ENCODE measurements around the gene AVEN. TPM values are rescaled to one million over a fixed set of nuclear protein-coding genes. Genes with fewer than 3 reads are reported as not detected.

The AVEN gene
- total RNA-seq, 3 donors from 2014 or later: 13.5 to 18.4 (median 13.8) TPM

DNA sequence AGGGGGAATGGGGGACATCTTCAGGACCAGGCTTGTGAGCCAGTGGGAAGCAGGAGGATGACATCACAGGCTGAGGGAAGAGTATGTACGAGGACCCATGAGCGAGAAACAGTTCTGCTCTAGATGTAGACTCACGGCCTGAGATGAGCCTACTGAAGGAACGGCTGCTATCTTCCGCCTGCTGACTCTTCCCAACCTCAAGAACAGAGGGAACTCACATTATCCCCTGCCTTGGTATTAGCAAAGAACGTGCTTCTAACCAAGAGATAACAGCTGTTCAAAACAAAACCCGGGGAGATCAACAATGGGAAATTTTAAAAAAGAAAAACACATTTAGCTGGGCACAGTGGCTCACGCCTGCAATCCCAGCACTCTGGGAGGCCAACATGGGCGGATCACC, 25.3 kb downstream of the AVEN start:
- no peak overlapping the region for H3K27ac ChIP-seq

DNA sequence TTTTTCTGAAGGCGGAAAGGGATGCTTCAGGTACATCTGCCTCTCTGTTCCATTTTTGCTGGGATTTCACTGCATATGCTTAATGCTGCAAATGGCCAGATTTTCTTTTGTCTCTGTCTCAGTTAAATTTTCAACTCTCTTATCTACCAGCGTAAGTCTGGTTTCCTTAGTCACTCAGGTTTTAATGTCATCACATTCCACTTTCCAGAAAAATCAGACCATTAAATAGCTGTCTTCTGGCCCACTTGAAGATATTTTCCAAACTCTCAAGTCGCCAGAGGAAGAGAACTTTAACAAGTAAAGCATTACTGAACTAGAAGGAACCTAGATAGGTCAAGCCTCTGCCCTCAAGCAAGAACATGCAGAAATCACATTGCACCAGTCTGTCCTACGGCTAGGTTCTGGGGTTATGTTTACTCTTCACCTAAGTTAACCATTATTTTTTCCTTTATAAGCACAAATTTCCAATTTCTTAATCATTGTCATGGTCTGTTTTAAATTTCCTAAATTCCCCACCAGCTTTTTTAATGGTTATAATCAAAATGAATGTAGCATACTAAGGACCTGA, 26.5 kb downstream of the AVEN start:
- Histone ChIP-seq H3K9me3 (no peaks in the 10 kb centered on the region), H3K36me3 (no peaks in the 10 kb centered on the region), H3K4me3 (no peak overlapping the region), H3K27ac (no peak overlapping the region), H3K27me3 (no peaks in the 10 kb centered on the region), H3K4me1 (no peaks in the 10 kb centered on the region)
- no peak for DNase-seq (ENCODE audit: low spot score in 2 of 2)
- intact Hi-C loops (cut with DNase I; ENCODE audit: low total_unique reads): loop anchor here (5.0 kb wide), 1 partner anchor 180 kb away; no protein-coding TSS in a partner anchor
- TF ChIP-seq, protein P1, sequence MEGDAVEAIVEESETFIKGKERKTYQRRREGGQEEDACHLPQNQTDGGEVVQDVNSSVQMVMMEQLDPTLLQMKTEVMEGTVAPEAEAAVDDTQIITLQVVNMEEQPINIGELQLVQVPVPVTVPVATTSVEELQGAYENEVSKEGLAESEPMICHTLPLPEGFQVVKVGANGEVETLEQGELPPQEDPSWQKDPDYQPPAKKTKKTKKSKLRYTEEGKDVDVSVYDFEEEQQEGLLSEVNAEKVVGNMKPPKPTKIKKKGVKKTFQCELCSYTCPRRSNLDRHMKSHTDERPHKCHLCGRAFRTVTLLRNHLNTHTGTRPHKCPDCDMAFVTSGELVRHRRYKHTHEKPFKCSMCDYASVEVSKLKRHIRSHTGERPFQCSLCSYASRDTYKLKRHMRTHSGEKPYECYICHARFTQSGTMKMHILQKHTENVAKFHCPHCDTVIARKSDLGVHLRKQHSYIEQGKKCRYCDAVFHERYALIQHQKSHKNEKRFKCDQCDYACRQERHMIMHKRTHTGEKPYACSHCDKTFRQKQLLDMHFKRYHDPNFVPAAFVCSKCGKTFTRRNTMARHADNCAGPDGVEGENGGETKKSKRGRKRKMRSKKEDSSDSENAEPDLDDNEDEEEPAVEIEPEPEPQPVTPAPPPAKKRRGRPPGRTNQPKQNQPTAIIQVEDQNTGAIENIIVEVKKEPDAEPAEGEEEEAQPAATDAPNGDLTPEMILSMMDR (IDR thresholded peaks at IDR 0.05): no peak
- TF ChIP-seq POLR2A (IDR thresholded peaks at IDR 0.05) (no peak), POLR2AphosphoS5 (IDR thresholded peaks at IDR 0.05) (no peak)

More for the DNA sequence above, 25.3 kb downstream of the AVEN start:
- Histone ChIP-seq H3K4me3 (no peak overlapping the region), H3K36me3 (no peaks in the 10 kb centered on the region), H3K9me3 (no peaks in the 10 kb centered on the region), H3K4me1 (no peaks in the 10 kb centered on the region), H3K27me3 (no peaks in the 10 kb centered on the region)
- TF ChIP-seq, protein P1 (IDR thresholded peaks at IDR 0.05): no peak
- no peak for TF ChIP-seq POLR2A (IDR thresholded peaks at IDR 0.05)
- TF ChIP-seq POLR2AphosphoS5 (IDR thresholded peaks at IDR 0.05): no peak
- DNase-seq (ENCODE audit: low spot score in 2 of 2): no peak
- intact Hi-C loops (cut with DNase I; ENCODE audit: low total_unique reads): loop anchor here (5.0 kb wide), 1 partner anchor 179 kb away; no protein-coding TSS in a partner anchor

DNA sequence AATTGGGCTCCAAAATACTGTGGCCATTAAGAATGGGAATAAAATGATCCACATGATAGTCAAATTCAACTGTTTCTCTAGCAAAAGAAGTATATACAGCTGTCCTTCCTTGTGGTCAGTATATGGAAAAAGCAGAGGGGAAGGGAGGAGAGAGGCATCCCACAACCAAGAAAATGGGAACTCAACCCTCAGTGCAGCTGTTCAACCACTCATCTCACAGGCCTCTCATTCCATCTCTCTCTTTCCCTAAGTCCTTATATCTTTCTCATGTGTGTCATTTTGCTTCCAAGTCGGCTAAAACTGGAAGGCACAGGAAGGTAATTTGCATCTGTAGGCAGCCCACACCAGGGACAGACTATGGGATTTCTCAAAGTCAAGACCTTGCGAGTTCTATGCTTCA, 27.5 kb downstream of the AVEN start:
- H3K27ac ChIP-seq: no peak overlapping the region

DNA sequence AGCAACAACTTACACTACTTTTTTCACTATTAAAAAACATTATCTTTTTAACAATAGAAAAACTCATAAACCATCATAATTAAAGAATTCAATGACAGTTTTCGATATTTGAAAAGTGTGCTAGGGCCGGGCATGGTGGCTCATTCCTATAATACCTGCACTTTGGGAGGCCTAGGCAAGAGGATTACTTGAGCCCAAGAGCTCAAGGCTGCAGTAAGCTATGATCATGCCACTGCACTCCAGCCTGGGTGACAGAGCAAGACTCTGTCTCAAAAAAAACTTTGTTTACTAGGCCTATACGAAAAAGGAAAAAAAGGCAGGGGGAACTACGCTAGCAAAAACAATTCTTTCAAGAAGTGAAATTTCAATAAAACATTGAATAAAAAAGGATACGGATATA, 28.1 kb downstream of the AVEN start:
- H3K4me1 ChIP-seq: no peaks in the 10 kb centered on the region
- H3K36me3 ChIP-seq: no peaks in the 10 kb centered on the region
- H3K27me3 ChIP-seq: no peaks in the 10 kb centered on the region
- DNase-seq (ENCODE audit: low spot score in 2 of 2): no peak
- H3K9me3 ChIP-seq: no peaks in the 10 kb centered on the region
- TF ChIP-seq POLR2A (IDR thresholded peaks at IDR 0.05): no peak
- TF ChIP-seq POLR2AphosphoS5 (IDR thresholded peaks at IDR 0.05): no peak
- TF ChIP-seq, protein P1 (IDR thresholded peaks at IDR 0.05): no peak
- no peak overlapping the region for H3K4me3 ChIP-seq
- intact Hi-C loops (cut with DNase I; ENCODE audit: low total_unique reads): loop anchor here (5.0 kb wide), 1 partner anchor 181 kb away; no protein-coding TSS in a partner anchor
- no peak overlapping the region for H3K27ac ChIP-seq

More for the DNA sequence above, 27.5 kb downstream of the AVEN start:
- Histone ChIP-seq H3K36me3 (no peaks in the 10 kb centered on the region), H3K27me3 (no peaks in the 10 kb centered on the region), H3K4me3 (no peak overlapping the region), H3K4me1 (no peaks in the 10 kb centered on the region), H3K9me3 (no peaks in the 10 kb centered on the region)
- no peak for TF ChIP-seq POLR2AphosphoS5 (IDR thresholded peaks at IDR 0.05)
- no peak for DNase-seq (ENCODE audit: low spot score in 2 of 2)
- intact Hi-C loops (cut with DNase I; ENCODE audit: low total_unique reads): loop anchor here (5.0 kb wide), 1 partner anchor 181 kb away; no protein-coding TSS in a partner anchor

DNA sequence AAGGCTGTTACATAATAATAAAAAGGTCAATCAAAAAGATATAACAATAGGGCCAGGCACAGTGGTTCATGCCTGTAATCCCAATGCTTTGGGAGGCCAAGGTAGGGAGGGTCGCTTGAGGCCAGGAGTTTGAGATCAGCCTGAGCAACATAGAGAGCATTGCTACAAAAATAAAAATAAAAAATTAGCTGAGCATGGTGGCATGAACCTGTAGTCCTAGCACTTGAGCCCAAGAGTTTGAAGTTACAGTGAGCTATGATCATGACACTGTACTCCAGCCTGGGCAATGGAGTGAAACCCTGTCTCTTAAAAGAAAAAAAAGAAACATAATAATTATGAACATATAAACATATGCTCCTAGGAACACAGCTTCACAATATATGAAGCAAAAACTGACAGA, 29.3 kb downstream of the AVEN start:
- Histone ChIP-seq H3K27me3 (no peaks in the 10 kb centered on the region), H3K36me3 (no peaks in the 10 kb centered on the region), H3K9me3 (no peaks in the 10 kb centered on the region), H3K4me3 (no peak overlapping the region), H3K4me1 (no peaks in the 10 kb centered on the region), H3K27ac (no peak overlapping the region)
- intact Hi-C loops (cut with DNase I; ENCODE audit: low total_unique reads): loop anchor here (5.0 kb wide), 1 partner anchor 183 kb away; no protein-coding TSS in a partner anchor
- TF ChIP-seq POLR2AphosphoS5 (IDR thresholded peaks at IDR 0.05) (no peak), POLR2A (IDR thresholded peaks at IDR 0.05) (no peak)
- TF ChIP-seq, protein P1 (IDR thresholded peaks at IDR 0.05): no peak
- DNase-seq (ENCODE audit: low spot score in 2 of 2): no peak

Data from breast epithelium (tissue), 4 donors.